ENCODE data around the gene SIGLEC9.

Gene SIGLEC9

GRCh38 chr19:51097796-51098195 lies 26.9 kb upstream of the SIGLEC9 start:
- DNase-seq = no peak

DNA sequence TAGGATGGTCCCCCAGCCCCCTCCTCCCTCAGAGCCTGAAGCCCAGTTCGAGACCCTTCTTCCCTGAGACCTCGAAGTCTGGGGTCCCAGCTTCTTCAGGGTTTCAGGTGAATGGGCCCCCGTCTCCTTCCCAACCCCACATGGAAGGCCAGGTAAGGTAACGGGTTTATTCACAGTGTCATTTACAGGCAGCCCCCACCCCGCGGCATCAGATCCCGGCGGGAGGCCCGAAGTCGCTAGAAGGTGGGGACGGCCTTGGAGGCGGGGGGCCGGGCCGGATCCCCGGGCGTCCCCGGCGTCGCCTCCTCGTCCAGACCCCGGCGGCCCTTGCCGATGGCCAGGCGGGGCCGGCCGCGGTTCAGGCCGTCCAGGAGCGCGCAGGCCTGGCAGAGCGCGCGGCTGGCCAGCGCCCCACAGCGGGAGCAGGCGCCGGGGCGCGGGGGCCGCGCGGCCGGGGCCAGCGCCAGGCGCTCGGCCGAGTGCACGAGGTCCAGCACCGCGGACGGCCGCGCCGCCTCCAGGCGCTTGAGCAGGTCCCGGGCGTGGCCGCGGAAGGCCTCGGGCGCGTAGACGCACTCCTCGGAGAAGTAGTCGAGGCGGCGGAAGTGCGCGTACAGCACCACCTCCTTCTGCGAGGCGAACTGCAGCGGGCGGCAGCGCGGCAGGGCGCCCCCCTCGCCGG lies 26.2 kb upstream of the SIGLEC9 start:
- no peak for DNase-seq

DNA sequence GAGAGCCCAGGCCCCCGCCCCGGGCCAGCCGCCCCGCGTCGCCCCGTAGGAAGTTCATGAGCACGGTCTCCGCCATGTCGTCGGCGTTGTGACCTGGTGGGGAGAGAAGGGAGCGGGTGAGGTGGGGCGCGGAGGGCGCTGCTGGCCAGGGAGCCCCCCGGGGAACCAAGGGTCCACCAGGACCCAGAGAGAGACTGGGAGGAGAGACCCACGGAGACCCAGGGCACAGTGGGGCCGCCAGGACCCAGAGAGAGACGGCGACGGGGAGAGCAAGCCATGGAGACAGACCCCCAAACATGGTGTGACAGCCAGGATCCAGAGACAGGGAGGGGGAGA lies 25.7 kb upstream of the SIGLEC9 start:
- no peak for DNase-seq

- DNase-seq = no peak
Observed at GRCh38 chr19:51100601-51101000, 24.1 kb upstream of the SIGLEC9 start.

GRCh38 chr19:51101171-51101865 lies 23.4 kb upstream of the SIGLEC9 start:
- no peak for DNase-seq

DNA sequence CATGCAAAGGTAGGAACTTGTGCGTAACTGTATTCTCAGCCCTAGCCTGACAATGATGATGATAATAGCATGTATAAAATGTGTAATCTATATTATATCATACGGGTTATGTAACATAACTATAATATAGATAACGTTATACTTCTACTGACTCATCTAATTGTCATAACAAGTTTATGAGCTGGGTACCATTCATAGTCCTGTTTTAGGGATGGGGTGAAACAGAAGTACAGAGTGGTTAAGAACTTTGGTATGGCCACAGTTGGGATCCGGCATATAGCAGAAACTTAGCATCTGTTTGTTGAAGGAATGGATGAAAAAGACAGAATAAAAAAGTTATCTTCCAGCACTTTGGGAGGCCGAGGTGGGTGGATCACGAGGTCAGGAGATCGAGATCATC lies 21.7 kb upstream of the SIGLEC9 start:
- DNase-seq = no peak

GRCh38 chr19:51103926-51104341 lies 20.8 kb upstream of the SIGLEC9 start:
- no peak for DNase-seq

- DNase-seq = no peak
Observed at GRCh38 chr19:51107406-51108065, 17.2 kb upstream of the SIGLEC9 start.

- DNase-seq = peak; percentile 97
Observed at GRCh38 chr19:51108066-51108804, 16.5 kb upstream of the SIGLEC9 start, which contains the start of gene CTU1. Gene CTU1 (minus strand): TSS chr19:51108409. CDS start chr19:51104569, 3,840 bp downstream.

DNA sequence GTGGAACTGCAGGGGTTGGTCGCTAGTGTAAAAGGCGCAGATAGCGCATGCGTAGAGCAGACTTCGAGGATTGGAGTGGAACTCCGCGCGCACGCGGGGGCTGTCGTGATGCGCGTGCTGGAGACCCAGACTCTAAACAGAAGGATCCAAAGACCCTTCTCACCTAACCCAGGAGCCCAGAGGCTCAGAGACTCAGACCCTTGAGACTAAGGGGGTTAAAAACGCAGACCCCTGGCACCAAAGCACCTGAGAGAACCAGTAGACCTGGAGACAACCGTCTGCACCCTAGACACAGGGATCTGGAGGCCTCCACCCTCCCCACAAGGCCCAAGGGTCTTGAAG lies 15.9 kb upstream of the SIGLEC9 start:
- peak; percentile 85 for DNase-seq

DNA sequence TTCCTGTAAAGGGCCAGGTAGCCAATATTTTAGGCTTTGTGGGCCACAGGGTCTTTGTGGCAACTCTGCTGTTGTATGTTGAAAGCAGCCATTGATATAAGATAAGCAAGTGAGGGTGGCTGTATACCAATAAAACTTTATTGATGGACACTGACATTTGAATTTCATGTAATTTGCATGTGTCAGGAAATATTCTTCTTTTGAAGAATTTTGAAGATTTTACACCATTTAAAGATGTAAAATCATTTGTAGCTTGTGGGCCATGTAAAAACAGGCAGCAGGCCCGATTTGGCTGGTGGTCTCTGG lies 14.1 kb upstream of the SIGLEC9 start:
- DNase-seq = no peak

- no peak for DNase-seq
Observed at GRCh38 chr19:51111606-51112005, 13.1 kb upstream of the SIGLEC9 start.

- DNase-seq = no peak
Observed at GRCh38 chr19:51114087-51114729, 10.5 kb upstream of the SIGLEC9 start.

- no peak for DNase-seq
Observed at GRCh38 chr19:51116736-51117286, 7.9 kb upstream of the SIGLEC9 start.

DNA sequence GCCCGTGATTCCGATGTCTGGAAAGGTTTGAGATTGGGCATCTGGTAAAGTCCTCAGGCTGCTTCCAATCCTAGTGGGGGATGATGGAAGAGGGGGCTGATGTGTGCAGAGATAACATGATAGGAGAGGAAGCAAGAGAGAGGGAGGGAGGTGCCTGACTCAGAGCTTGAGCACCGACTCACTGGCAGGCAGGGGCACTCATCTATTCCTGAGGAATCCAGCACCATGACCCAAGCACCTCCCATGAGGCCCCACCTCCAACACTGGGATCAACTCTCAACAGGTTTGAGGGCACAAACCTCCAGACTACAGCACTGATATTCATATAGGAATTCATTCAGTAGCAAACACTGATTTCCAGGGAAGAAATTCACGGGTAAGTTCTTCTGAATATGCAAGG lies 5.6 kb upstream of the SIGLEC9 start:
- no peak for DNase-seq

GRCh38 chr19:51119611-51120010 lies 5.1 kb upstream of the SIGLEC9 start:
- DNase-seq = no peak

GRCh38 chr19:51120160-51120559 lies 4.5 kb upstream of the SIGLEC9 start:
- DNase-seq = no peak

GRCh38 chr19:51121257-51121656 lies 3.4 kb upstream of the SIGLEC9 start:
- no peak for DNase-seq

DNA sequence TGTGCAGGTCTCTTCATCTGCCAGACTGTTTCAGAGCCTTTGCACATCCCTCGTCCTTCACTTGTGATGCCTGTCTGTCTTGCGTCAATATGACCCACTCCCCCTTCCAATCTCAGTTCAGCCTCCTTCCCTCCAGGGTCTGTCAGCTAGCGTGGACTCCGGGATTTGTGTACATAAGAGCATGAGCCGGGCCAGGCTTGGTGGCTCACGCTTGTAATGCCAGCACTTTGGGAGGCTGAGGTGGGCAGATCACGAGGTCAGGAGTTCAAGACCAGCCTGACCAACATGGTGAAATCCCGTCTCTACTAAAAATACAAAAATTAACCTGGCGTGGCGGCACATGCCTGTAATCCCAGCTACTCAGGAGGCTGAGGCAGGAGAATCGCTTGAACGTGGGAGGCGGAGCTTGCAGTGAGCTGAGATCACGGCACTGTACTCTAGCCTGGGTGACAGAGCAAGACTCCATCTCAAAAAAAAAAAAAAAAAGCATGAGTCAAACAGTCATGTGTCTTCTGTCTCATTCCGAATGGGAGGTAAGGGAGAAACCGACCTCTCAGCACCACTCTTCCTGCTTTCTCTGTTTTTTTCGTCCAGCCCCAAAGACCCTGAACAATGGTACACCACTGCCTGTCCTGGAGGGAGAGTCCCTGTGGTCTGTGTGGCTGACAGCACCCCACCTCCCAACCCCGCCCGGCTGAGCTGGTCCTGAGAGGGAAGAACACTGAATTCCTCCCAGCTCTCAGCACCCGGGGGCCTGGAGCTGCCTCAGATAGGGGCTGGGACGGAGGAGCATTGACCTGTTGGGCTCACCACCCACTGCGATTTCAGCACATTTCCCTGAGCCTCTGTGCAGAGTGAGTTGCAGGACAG lies 2.4 kb upstream of the SIGLEC9 start:
- DNase-seq = no peak

- no peak for DNase-seq
Observed at GRCh38 chr19:51123381-51123800, 1.3 kb upstream of the SIGLEC9 start.

DNA sequence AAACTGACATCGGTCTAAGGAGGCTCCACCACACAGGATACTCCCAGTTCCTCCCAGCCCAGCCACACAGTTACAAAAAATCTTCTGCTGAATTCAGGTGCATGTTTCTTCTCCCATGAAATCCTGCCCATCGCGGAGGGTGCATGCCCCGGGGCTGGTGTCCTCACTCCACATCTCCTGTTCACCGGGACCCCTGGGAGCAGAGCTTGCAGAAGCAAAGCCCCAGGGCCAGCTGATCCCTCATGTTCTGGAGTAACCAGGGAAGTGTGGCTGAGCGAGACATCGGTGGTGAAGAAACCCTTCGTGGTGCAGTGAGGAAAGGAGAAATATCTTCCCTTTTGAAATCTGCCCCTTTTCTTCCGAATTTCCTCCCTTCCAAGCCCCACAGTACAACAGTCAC lies 904 bp upstream of the SIGLEC9 start:
- no peak for DNase-seq

GRCh38 chr19:51124216-51124615 lies 490 bp upstream of the SIGLEC9 start:
- DNase-seq = no peak

All from NCI-H510A treated with DMSO at 0.1 percent for 48 hours (cell line).